ENCODE data around the gene BCL7A.
"Not testable (repeated sequence)": the region's sequence is repeated elsewhere in the genome, so short reads cannot be mapped to it uniquely, and the experiment has no call there.

Gene BCL7A

DNA sequence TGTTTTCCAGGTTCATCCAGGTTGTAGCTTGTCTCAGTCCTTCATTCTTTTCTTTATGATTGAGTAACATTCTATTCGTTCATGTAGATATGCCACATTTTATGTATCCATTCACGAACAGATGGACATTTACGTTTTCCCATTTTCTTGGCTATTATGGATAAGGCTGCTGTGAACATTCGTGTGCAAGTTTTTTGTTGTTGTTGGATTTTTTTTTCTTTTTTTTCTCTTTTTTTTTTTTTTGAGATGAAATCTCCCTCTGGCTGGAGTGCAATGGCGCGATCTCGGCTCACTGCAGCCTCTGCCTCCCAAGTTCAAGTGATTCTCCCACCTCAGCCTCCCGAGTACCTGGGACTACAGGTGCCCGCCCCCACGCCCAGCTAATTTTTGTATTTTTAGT, 33.2 kb upstream of the BCL7A start:
- not testable (repeated sequence) for H3K27ac ChIP-seq (ENCODE audit: low read length)

DNA sequence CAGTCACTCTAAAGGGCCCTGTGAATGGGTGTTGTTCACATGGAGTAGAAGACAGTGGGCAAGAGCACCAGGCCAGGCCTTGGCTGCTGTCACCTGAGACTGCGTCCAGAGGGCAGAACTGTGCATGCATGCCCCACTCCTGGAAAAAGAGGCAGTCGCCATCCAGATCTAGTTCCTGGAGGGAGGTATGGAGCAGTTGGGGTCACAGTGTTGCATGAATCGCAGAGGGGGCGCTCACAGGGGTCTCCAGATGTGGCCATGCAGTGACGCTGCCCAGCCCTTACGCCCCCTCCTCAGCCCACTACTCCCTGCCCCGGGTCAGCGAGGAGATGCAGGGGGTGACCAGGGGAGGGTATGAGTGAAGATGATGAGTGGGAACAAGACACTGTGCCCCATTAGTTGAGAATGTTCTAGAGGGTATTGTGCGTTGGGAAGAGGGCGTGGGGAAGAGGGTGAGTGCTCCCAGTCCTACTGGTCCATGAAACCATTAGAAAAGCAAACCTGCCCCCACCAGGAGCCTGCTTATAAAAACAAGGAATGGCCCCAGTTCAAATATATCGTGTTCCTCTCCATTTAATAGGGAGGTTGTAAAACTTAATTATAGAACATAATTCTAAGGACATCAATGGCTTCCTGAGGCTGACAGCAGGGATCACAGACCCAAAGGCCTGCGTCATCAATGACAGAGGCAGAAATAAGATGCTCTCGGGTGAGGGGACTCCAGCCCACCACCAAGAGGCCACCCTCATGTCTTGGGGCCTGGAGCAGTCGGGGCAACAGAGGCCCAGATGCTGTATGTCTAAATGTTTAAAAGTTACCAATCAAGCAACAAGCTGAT, 32.2 kb upstream of the BCL7A start:
- no peak overlapping the region for H3K9ac ChIP-seq (ENCODE audit: low read length)
- H3K36me3 ChIP-seq (ENCODE audit: control insufficient read depth, low read depth, low read length) = no peaks in the 10 kb centered on the region
- no peak overlapping the region for H3K4me3 ChIP-seq (ENCODE audit: low read length)
- no peak overlapping the region for H3K27ac ChIP-seq (ENCODE audit: low read length)
- no peaks in the 10 kb centered on the region for H3K4me1 ChIP-seq (ENCODE audit: control insufficient read depth, low read depth, low read length)
- H3K27me3 ChIP-seq (ENCODE audit: control insufficient read depth, insufficient read depth, low read length) = no peaks in the 10 kb centered on the region
- H3K9me3 ChIP-seq (ENCODE audit: control insufficient read depth, low read depth, low read length) = no peaks in the 10 kb centered on the region

More for the DNA sequence above, 33.2 kb upstream of the BCL7A start:
- not testable (repeated sequence) for H3K9ac ChIP-seq (ENCODE audit: low read length); H3K36me3 ChIP-seq (ENCODE audit: control insufficient read depth, low read depth, low read length); H3K4me1 ChIP-seq (ENCODE audit: control insufficient read depth, low read depth, low read length); H3K27me3 ChIP-seq (ENCODE audit: control insufficient read depth, insufficient read depth, low read length); H3K9me3 ChIP-seq (ENCODE audit: control insufficient read depth, low read depth, low read length); H3K4me3 ChIP-seq (ENCODE audit: low read length)

DNA sequence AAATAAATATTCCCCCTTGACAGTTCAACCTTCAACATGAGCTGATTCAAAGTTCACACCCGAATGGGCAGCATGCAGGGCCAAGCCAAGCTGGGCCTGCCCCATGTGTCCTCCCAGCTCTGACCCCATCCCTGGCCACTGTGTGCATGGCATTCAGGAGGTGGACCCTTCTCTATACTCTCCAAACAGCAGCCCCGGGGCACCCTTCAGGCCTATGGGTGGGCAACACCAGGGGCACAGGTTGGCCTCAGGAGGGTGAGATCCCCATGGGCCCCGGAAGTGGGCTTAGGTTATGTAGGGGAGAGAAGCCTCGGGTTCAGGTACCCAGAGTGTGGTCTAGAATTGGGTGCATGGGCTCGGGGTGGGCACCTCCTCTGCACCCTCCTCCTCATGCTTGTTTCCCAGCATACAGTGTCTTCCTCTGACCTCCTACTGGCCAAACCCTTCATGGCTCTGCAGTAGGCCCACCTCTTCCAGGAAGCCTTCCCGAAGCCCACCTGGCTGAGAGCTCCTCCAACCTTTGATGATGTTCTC, 31.5 kb upstream of the BCL7A start:
- H3K4me3 ChIP-seq (ENCODE audit: low read length) = no peak overlapping the region
- no peak overlapping the region for H3K9ac ChIP-seq (ENCODE audit: low read length)
- no peak overlapping the region for H3K27ac ChIP-seq (ENCODE audit: low read length)
- no peaks in the 10 kb centered on the region for H3K36me3 ChIP-seq (ENCODE audit: control insufficient read depth, low read depth, low read length)
- H3K4me1 ChIP-seq (ENCODE audit: control insufficient read depth, low read depth, low read length) = no peaks in the 10 kb centered on the region
- no peaks in the 10 kb centered on the region for H3K27me3 ChIP-seq (ENCODE audit: control insufficient read depth, insufficient read depth, low read length)
- no peaks in the 10 kb centered on the region for H3K9me3 ChIP-seq (ENCODE audit: control insufficient read depth, low read depth, low read length)

DNA sequence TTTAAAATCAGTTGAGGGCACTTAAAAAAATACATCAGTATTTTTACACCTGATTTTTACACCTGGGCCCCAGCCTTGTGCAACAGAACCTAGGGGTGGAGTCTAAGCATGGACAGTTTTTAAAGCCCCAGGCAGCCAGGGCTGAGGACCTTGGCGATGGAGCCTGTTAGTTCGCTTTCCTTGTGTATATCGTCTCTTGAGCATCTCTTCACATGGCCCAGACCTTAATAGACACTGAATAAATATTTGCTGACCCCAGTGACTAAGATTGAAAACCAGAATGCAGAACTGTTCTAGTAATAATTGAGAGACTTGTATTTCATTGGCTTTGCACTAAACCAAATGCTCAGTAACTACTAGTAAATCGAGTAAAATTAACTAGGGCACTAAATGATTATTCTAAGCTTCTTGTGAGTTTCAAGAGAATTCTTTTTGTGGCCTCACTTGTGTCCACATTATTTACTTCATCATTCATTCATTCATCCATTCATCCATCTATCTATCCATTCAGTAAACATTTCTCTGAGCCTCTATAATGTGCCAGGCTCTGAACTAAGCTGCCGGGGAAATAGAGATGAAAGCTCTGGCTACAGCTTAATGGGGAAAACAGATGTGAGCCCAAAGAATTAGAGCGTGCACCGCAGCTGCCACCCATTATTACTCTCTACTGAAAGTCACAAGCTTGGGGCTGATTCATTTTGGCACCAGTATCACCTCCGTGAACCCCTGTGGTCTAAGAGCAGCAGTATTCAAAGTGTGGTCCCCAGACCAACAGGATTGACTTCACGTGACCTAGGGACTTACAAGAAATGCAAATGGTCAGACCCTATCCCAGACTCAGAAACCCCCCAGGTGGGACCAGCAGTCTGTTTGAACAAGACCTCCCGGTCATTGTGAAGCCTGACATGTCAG, 30.7 kb upstream of the BCL7A start:
- H3K9ac ChIP-seq (ENCODE audit: low read length) = no peak overlapping the region
- no peaks in the 10 kb centered on the region for H3K36me3 ChIP-seq (ENCODE audit: control insufficient read depth, low read depth, low read length)
- H3K4me1 ChIP-seq (ENCODE audit: control insufficient read depth, low read depth, low read length) = no peaks in the 10 kb centered on the region
- H3K27me3 ChIP-seq (ENCODE audit: control insufficient read depth, insufficient read depth, low read length) = no peaks in the 10 kb centered on the region
- H3K4me3 ChIP-seq (ENCODE audit: low read length) = no peak overlapping the region
- no peaks in the 10 kb centered on the region for H3K9me3 ChIP-seq (ENCODE audit: control insufficient read depth, low read depth, low read length)
- H3K27ac ChIP-seq (ENCODE audit: low read length) = no peak overlapping the region

DNA sequence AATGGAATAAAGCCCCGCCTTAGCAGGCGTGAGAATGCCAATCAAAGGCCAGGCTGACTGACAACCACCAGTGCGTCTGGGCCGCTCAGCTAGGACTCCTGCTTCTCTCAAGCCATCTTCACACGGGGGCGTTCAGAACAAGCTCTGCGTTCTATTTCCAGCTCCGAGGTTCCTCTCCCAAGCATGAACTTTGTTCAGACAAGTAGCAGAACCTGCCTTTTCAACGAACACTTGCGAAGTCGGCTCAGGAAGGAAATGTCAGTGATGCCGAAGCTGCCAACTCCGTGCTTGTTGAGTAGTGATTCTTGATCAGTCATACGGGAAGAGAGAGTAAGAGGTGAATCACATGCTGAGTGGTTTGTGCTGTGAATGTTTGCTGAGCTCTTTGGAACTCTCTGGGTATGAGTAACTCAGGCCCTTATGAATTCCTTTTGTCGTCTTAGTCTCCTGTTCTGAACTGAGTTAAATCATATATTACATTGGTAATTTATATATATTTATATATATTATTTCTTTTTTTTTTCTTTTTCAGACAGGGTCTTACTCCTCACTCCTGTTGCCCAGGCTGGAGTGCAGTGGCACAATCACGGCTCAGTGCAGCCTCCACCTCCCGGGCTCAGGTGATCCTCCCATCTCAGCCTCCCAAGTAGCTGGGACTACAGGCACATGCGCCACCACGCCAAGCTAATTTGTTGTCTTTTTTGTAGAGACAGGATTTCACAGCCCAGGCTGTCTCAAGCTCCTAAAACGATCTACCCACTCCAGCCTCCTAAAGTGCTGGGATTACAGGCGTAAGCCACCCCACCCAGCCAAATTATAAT, 29.4 kb upstream of the BCL7A start:
- H3K4me3 ChIP-seq (ENCODE audit: low read length) = no peak overlapping the region
- no peak overlapping the region for H3K27ac ChIP-seq (ENCODE audit: low read length)
- H3K36me3 ChIP-seq (ENCODE audit: control insufficient read depth, low read depth, low read length) = no peaks in the 10 kb centered on the region
- no peaks in the 10 kb centered on the region for H3K27me3 ChIP-seq (ENCODE audit: control insufficient read depth, insufficient read depth, low read length)
- H3K4me1 ChIP-seq (ENCODE audit: control insufficient read depth, low read depth, low read length) = no peaks in the 10 kb centered on the region
- no peaks in the 10 kb centered on the region for H3K9me3 ChIP-seq (ENCODE audit: control insufficient read depth, low read depth, low read length)
- H3K9ac ChIP-seq (ENCODE audit: low read length) = no peak overlapping the region

DNA sequence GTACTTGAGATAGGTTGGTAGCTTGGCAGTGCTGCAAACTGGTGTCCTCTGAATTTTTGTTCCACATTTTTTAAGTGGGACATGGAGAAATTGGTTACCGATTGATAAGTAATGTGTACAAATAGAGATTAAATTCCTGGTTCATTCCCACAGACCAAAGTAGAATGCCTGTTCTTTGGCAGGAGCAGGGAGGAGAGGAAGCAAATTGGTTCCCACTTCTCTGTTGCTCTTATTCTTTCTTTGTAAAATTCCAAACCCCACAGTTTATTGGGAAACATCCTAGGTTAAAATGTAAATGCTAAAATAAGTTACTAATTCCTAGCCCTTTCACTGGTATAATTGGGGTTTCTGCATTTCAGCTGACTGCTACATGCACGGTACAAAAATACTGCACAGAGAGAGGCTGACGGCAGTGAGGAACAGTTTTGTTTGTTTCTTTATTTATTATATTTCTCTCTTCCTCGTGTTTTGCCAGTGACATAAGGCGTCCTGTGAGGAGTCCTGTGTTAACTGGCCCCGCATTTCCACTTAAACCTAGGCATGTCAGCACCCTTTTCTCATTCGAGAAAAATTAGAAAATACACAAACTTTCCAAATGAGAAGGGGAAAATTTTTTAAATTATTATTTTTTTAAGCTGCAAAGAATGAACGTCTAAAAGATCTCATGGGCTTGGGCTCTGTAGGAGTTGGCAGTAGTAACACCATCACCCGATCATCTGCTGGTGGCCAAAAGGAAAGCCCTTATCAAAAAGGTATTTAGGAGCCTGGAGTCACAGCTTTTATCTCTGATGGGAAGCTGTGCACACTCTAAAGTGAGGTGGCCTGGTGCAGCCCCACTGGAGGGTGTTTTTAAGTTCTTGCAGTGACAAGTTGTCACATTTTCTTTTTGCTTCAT, 25.4 kb upstream of the BCL7A start:
- no peak overlapping the region for H3K9ac ChIP-seq (ENCODE audit: low read length)
- H3K4me3 ChIP-seq (ENCODE audit: low read length) = no peak overlapping the region
- H3K4me1 ChIP-seq (ENCODE audit: control insufficient read depth, low read depth, low read length) = peaks cover 2% of the 10 kb centered on the region
- no peak overlapping the region for H3K27ac ChIP-seq (ENCODE audit: low read length)
- H3K36me3 ChIP-seq (ENCODE audit: control insufficient read depth, low read depth, low read length) = no peaks in the 10 kb centered on the region
- no peaks in the 10 kb centered on the region for H3K9me3 ChIP-seq (ENCODE audit: control insufficient read depth, low read depth, low read length)
- no peaks in the 10 kb centered on the region for H3K27me3 ChIP-seq (ENCODE audit: control insufficient read depth, insufficient read depth, low read length)

DNA sequence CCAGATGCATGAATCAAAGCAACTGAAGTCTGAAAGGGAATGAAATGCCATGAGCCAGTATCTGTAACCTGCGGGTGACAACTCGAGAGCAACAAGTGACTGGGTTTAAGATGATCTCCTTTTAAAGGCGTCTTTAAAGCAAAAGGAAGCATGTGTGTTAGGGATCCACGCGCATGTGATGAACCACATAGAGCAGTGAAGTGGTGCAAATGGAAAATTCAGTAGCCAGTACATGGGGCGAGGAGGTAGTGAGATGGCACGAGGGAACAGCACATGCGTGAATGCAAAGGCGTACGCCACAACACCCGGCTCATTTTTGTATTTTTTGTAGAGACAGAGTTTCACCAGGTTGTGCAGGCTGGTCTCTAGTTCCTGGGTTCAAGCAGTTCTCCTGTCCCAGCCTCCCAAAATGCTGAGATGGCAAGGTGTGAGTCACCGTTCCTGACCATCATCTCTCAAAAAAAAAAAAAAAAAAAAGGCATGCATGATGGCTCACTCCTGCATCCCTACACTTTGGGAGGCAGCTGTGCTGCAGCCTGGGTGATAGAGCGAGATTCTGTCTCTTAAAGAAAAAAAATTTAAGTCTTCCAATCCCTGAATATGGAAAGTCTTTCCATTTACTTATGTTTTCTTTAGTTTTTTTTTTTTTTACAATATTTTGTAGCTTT, 24.6 kb upstream of the BCL7A start:
- no peak overlapping the region for H3K4me3 ChIP-seq (ENCODE audit: low read length)
- no peaks in the 10 kb centered on the region for H3K27me3 ChIP-seq (ENCODE audit: control insufficient read depth, insufficient read depth, low read length)
- no peak overlapping the region for H3K27ac ChIP-seq (ENCODE audit: low read length)
- H3K9ac ChIP-seq (ENCODE audit: low read length) = no peak overlapping the region
- no peaks in the 10 kb centered on the region for H3K9me3 ChIP-seq (ENCODE audit: control insufficient read depth, low read depth, low read length)
- peaks cover 4% of the 10 kb centered on the region for H3K4me1 ChIP-seq (ENCODE audit: control insufficient read depth, low read depth, low read length)
- no peaks in the 10 kb centered on the region for H3K36me3 ChIP-seq (ENCODE audit: control insufficient read depth, low read depth, low read length)

DNA sequence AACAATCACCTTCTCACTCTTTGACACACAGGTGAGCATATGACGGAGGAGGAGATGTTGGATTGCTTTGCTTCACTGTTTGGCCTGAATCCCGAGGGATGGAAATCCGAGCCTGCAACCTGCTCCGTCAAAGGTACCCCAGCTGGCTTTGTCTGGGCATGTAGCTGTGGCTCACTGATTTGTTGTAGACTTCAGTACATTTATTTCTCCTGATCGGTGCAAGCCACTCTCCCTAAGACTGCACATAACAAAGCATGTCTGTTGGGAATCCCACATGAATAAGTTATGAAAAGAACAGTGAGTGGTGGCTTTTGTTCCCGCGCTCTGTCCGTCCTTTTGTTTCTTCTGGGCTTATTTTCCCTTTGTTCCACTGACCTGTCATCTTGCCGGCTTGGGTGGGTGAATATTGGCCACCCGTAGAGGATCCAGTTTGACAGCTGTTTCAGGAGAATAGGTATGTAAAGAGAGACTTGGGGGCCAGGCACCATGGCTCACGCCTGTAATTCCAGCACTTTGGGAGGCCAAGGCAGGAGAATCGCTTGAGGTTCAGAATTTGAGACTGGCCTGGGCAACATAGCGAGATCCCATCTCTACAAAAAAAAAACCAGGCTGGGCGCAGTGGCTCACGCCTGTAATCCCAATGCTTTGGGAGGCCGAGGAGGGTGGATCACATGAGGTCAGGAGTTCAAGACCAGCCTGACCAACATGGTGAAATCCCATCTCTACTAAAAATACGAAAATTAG, 20.0 kb upstream of the BCL7A start:
- Histone ChIP-seq H3K9ac (ENCODE audit: low read length) (no peak overlapping the region), H3K4me1 (ENCODE audit: control insufficient read depth, low read depth, low read length) (peaks cover 4% of the 10 kb centered on the region)

DNA sequence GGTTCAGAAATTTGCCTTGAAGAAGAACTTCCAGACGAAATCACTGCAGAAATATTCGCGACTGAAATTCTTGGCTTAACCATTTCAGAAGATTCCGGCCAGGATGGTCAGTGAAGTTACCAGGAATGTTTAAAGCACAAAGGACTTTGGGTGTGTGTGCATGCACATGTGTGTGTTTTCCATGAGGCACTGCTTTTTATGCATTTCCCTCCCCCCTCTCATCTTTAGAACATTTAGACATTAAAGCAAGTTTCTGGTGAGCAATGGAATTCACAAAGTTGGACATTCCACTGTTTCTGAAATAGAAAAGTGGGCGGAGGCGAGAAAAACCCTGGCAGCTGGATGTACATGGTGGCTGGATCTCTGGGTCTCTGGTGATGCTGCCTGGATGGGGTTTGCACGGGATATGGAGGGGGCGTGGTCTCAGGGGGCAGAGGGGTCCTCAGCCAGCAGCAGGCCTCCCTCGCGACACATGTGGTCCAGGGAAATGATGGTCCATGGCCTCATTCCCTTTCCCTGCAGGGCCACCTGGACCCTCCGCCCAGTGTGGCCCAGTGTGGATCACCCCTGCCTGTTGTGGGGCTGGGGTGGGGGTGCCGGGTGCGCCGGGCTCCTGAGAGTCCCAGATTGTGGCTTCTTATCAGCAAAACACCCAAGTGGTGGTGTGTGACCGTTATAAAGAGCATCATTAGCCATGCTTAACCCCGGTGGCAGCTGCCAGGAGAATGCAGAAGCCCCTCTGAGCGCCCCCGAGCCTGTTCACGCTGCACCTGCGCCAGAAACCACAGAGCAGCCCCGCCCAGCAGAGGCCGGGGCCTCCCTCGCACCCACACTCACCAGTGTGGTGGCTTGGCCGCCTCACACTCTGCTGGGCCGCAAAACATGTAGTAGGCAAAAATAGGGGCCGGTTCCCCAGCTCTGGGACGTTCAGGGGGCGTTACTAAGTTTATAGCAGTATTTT, 17.8 kb upstream of the BCL7A start:
- Histone ChIP-seq H3K4me1 (ENCODE audit: control insufficient read depth, low read depth, low read length) (peaks cover 4% of the 10 kb centered on the region), H3K27me3 (ENCODE audit: control insufficient read depth, insufficient read depth, low read length) (no peaks in the 10 kb centered on the region), H3K9me3 (ENCODE audit: control insufficient read depth, low read depth, low read length) (no peaks in the 10 kb centered on the region), H3K36me3 (ENCODE audit: control insufficient read depth, low read depth, low read length) (no peaks in the 10 kb centered on the region), H3K27ac (ENCODE audit: low read length) (no peak overlapping the region), H3K4me3 (ENCODE audit: low read length) (no peak overlapping the region), H3K9ac (ENCODE audit: low read length) (no peak overlapping the region)

More for the DNA sequence above, 20.0 kb upstream of the BCL7A start:
- Histone ChIP-seq H3K9me3 (ENCODE audit: control insufficient read depth, low read depth, low read length) (no peaks in the 10 kb centered on the region), H3K27me3 (ENCODE audit: control insufficient read depth, insufficient read depth, low read length) (no peaks in the 10 kb centered on the region), H3K4me3 (ENCODE audit: low read length) (no peak overlapping the region), H3K36me3 (ENCODE audit: control insufficient read depth, low read depth, low read length) (no peaks in the 10 kb centered on the region), H3K27ac (ENCODE audit: low read length) (no peak overlapping the region)
